BLaER1 treated with 17β-estradiol and CSF1 and Interleukin-3, amounts not matched to agents 10 nM and 100 nM (cell line): Measurements from ENCODE around the gene NR3C2.

Experiments
- H3K27ac ChIP-seq, 11 experiments: shearing (Covaris generic); formaldehyde crosslinking; 2 replicates each; pipeline ENCODE4 v1.8.1; 2022
- H3K27me3 ChIP-seq, 11 experiments: shearing (Covaris generic); formaldehyde crosslinking; 2 replicates each; pipeline ENCODE4 v1.8.1; 2022
- H3K36me3 ChIP-seq, 11 experiments: shearing (Covaris generic); formaldehyde crosslinking; 2 replicates each; pipeline ENCODE4 v1.8.1; 2022
- H3K4me1 ChIP-seq, 10 experiments: shearing (Covaris generic); formaldehyde crosslinking; 2 replicates each; pipeline ENCODE4 v1.8.1; 2022
- H3K4me2 ChIP-seq, 11 experiments: shearing (Covaris generic); formaldehyde crosslinking; 2 replicates each; pipeline ENCODE4 v1.8.1; 2022
- H3K4me3 ChIP-seq, 10 experiments: shearing (Covaris generic); formaldehyde crosslinking; 2 replicates each; pipeline ENCODE4 v1.8.1; 2022
- H3K9ac ChIP-seq, 11 experiments: shearing (Covaris generic); formaldehyde crosslinking; 2 replicates each; pipeline ENCODE4 v1.8.1; 2022
- H3K9me3 ChIP-seq, 11 experiments: shearing (Covaris generic); formaldehyde crosslinking; replicated peaks in 1 of 11; 2 replicates each; pipeline ENCODE4 v1.8.1; 2022
- H4K20me1 ChIP-seq, 11 experiments: shearing (Covaris generic); formaldehyde crosslinking; 2 replicates each; pipeline ENCODE4 v1.8.1; 2022
- Cebpa-rat ChIP-seq, 11 experiments: shearing (Covaris generic); IDR thresholded peaks; 2 replicates each; pipeline ENCODE4 v1.8.1; 2022

NR3C2 gene

GRCh38 chr4:148441986-148442831 lies at the start of gene NR3C2:
TSS of gene NR3C2 (minus strand) at chr4:148442414.
- H3K9me3 ChIP-seq: no peaks in the 10 kb centered on the region
- peak within 1 kb of the TSS; percentile 96 to 100 (median 99) for H3K4me2 ChIP-seq
- H3K4me1 ChIP-seq: peaks cover 4 to 25% (median 19%) of the 10 kb centered on the region in 10 experiments; a peak in 17 of 20 replicates
- peak within 1 kb of the TSS in 10 of 11 experiments; percentile 25 to 71 (median 48); a peak in 13 of 22 replicates for H3K27ac ChIP-seq
- H3K27me3 ChIP-seq: peaks cover 75 to 83% (median 81%) of the 10 kb centered on the region in 11 experiments
- peaks cover 0 to 27% (median 4%) of the 10 kb centered on the region in 11 experiments; a peak in 11 of 22 replicates for H4K20me1 ChIP-seq
- H3K9ac ChIP-seq: peak within 1 kb of the TSS; percentile 64 to 89 (median 75)
- H3K36me3 ChIP-seq: no peaks in the 10 kb centered on the region
- no peak for TF ChIP-seq Cebpa-rat (IDR thresholded peaks at IDR 0.05)
- peak within 1 kb of the TSS; percentile 71 to 96 (median 78) for H3K4me3 ChIP-seq

GRCh38 chr4:148487181-148487580 lies 45.0 kb upstream of the NR3C2 start:
- TF ChIP-seq Cebpa-rat (IDR thresholded peaks at IDR 0.05): no peak
- Histone ChIP-seq H3K4me2 (no peak overlapping the region), H3K9me3 (0 out of 22 replicates have a peak, but pooled peaks cover 0 to 5% (median 0%) of the 10 kb centered on the region in 11 experiments), H3K27ac (no peak overlapping the region), H3K9ac (no peak overlapping the region), H4K20me1 (no peaks in the 10 kb centered on the region), H3K36me3 (no peaks in the 10 kb centered on the region), H3K4me3 (no peak overlapping the region), H3K4me1 (no peaks in the 10 kb centered on the region), H3K27me3 (no peaks in the 10 kb centered on the region)

- no peak overlapping the region for H3K27ac ChIP-seq
- no peak overlapping the region for H3K9ac ChIP-seq
- no peaks in the 10 kb centered on the region for H4K20me1 ChIP-seq
- H3K4me2 ChIP-seq: no peak overlapping the region
- H3K4me1 ChIP-seq: no peaks in the 10 kb centered on the region
- H3K4me3 ChIP-seq: no peak overlapping the region
- peaks cover 0 to 5% (median 0%) of the 10 kb centered on the region in 11 experiments; a peak in 1 of 22 replicates for H3K9me3 ChIP-seq
- H3K36me3 ChIP-seq: no peaks in the 10 kb centered on the region
- no peaks in the 10 kb centered on the region for H3K27me3 ChIP-seq
- TF ChIP-seq Cebpa-rat (IDR thresholded peaks at IDR 0.05): no peak
Measured at GRCh38 chr4:148481636-148482035, 39.4 kb upstream of the NR3C2 start.

- Histone ChIP-seq H3K36me3 (no peaks in the 10 kb centered on the region), H3K27me3 (no peaks in the 10 kb centered on the region), H3K9ac (no peak overlapping the region), H3K4me3 (no peak overlapping the region), H3K4me2 (no peak overlapping the region), H3K27ac (no peak overlapping the region), H3K9me3 (peaks cover 0 to 5% (median 0%) of the 10 kb centered on the region in 11 experiments; a peak in 1 of 22 replicates), H4K20me1 (no peaks in the 10 kb centered on the region), H3K4me1 (no peaks in the 10 kb centered on the region)
- no peak for TF ChIP-seq Cebpa-rat (IDR thresholded peaks at IDR 0.05)
Measured at GRCh38 chr4:148477276-148477675, 35.1 kb upstream of the NR3C2 start.

- Histone ChIP-seq H3K27me3 (no peaks in the 10 kb centered on the region), H3K9me3 (no peaks in the 10 kb centered on the region), H3K9ac (no peak overlapping the region), H4K20me1 (no peaks in the 10 kb centered on the region), H3K4me3 (no peak overlapping the region), H3K27ac (no peak overlapping the region), H3K4me2 (no peak overlapping the region), H3K36me3 (no peaks in the 10 kb centered on the region), H3K4me1 (no peaks in the 10 kb centered on the region)
- TF ChIP-seq Cebpa-rat (IDR thresholded peaks at IDR 0.05): no peak
Measured at GRCh38 chr4:148469938-148470337, 27.7 kb upstream of the NR3C2 start.

GRCh38 chr4:148454835-148455234 lies 12.6 kb upstream of the NR3C2 start:
- Histone ChIP-seq H3K27ac (no peak overlapping the region), H3K36me3 (no peaks in the 10 kb centered on the region), H3K27me3 (no peaks in the 10 kb centered on the region), H3K9me3 (no peaks in the 10 kb centered on the region), H3K4me3 (no peak overlapping the region), H3K9ac (no peak overlapping the region), H3K4me1 (no peaks in the 10 kb centered on the region), H4K20me1 (no peaks in the 10 kb centered on the region), H3K4me2 (no peak overlapping the region)
- no peak for TF ChIP-seq Cebpa-rat (IDR thresholded peaks at IDR 0.05)

- Histone ChIP-seq H3K4me1 (no peaks in the 10 kb centered on the region), H3K9me3 (no peaks in the 10 kb centered on the region)
- TF ChIP-seq Cebpa-rat (IDR thresholded peaks at IDR 0.05): no peak
Measured at GRCh38 chr4:148453833-148454232, 11.6 kb upstream of the NR3C2 start.

GRCh38 chr4:148452970-148453369 lies 10.8 kb upstream of the NR3C2 start:
- no peaks in the 10 kb centered on the region for H4K20me1 ChIP-seq
- H3K9me3 ChIP-seq: no peaks in the 10 kb centered on the region
- H3K4me3 ChIP-seq: no peak overlapping the region
- H3K36me3 ChIP-seq: no peaks in the 10 kb centered on the region
- H3K27me3 ChIP-seq: peaks cover 0 to 7% (median 0%) of the 10 kb centered on the region in 11 experiments; a peak in 5 of 22 replicates
- peaks cover 0 to 2% (median 0%) of the 10 kb centered on the region in 10 experiments; a peak in 2 of 20 replicates for H3K4me1 ChIP-seq
- TF ChIP-seq Cebpa-rat (IDR thresholded peaks at IDR 0.05): no peak
- H3K4me2 ChIP-seq: no peak overlapping the region
- no peak overlapping the region for H3K9ac ChIP-seq
- H3K27ac ChIP-seq: no peak overlapping the region

More at GRCh38 chr4:148453833-148454232, 11.6 kb upstream of the NR3C2 start:
- no peaks in the 10 kb centered on the region; a peak in 1 of 22 replicates for H3K27me3 ChIP-seq
- no peaks in the 10 kb centered on the region for H3K36me3 ChIP-seq
- no peak overlapping the region for H3K4me2 ChIP-seq
- no peaks in the 10 kb centered on the region for H4K20me1 ChIP-seq
- H3K4me3 ChIP-seq: no peak overlapping the region
- H3K9ac ChIP-seq: no peak overlapping the region
- no peak overlapping the region for H3K27ac ChIP-seq

- Histone ChIP-seq H3K4me3 (no peak overlapping the region), H4K20me1 (peaks cover 0 to 10% (median 4%) of the 10 kb centered on the region in 11 experiments; a peak in 7 of 22 replicates), H3K27ac (no peak overlapping the region), H3K4me2 (no peak overlapping the region), H3K36me3 (no peaks in the 10 kb centered on the region), H3K9me3 (no peaks in the 10 kb centered on the region), H3K4me1 (peaks cover 0 to 11% (median 2%) of the 10 kb centered on the region in 10 experiments; a peak in 9 of 20 replicates), H3K27me3 (peaks cover 23 to 37% (median 30%) of the 10 kb centered on the region in 11 experiments), H3K9ac (no peak overlapping the region)
- TF ChIP-seq Cebpa-rat (IDR thresholded peaks at IDR 0.05): no peak
Measured at GRCh38 chr4:148449921-148450320, 7.7 kb upstream of the NR3C2 start.
